Measurements from ENCODE around the gene SLC12A8. TPM values are rescaled to one million over a fixed set of nuclear protein-coding genes. Genes with fewer than 3 reads are reported as not detected.

Gene SLC12A8
- total and polyA plus RNA-seq, 5 donors = 0.52 to 1.7 (median 1.1) TPM

GRCh38 chr3:125165189-125165947 lies 47.2 kb downstream of the SLC12A8 start:
- peak in 2 of 3 donors; percentile 81 for DNase-seq

DNA sequence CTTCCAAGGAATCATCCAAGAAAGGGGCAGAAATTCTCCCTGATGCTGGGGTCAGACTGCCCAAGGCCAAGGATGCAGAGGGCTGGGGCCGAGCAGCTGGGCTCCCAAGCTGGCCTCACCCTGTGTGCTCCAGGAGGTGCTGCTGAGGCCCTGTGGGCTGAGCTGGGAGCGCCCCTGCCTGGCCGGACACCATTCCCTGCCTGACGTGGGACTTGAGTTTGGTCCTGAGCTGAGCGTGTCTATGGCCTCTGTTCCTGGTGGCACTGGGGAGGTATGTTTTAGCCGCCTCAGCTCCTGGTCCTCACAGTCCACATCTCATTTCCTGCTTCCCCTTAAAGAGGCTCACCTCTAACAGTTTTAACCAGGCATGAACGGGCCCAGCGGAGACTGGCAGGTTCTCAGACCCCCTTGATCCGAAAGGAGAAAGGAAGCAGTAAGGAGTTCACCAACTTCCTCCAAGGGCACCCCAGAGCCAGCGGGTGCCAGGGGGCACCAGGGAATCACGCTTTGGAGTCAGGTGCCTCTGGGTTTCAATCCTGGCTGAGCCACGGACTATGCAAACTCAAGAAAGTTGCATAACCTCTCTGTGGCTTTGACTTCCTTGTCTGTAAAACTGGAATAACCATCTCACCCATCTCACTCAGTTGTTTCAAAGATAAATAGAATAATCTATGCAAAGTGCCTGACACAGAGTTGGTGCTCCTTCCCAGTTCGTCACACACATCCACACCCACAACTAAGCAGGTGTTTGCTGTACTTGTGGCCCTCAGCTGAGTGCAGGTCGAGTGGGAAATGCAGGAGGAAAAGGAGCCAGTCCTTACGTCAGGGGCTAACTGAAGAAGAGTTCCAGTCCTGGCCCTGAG lies 48.6 kb downstream of the SLC12A8 start:
- H3K27me3 ChIP-seq (ENCODE audit: control insufficient read depth, insufficient read depth) = no peaks in the 10 kb centered on the region
- H3K4me3 ChIP-seq (ENCODE audit: low read length) = no peak overlapping the region
- peak in 1 of 3 donors; percentile 71 for DNase-seq
- intact Hi-C loops (cut with DNase I) = loop anchor here in 3 of 4 donors (5.0 to 10.0 kb wide), 3 partner anchors 112 to 239 kb away; no protein-coding TSS in a partner anchor
- ATAC-seq = peak; percentile 48 to 56
- H3K27ac ChIP-seq (ENCODE audit: low read length) = no peak overlapping the region
- no peaks in the 10 kb centered on the region for H3K9me3 ChIP-seq (ENCODE audit: control insufficient read depth, low read length)
- WGBS = 60% methylated on average over 15 of the region's 15 CpGs
- peaks cover 6% of the 10 kb centered on the region for H3K4me1 ChIP-seq (ENCODE audit: control insufficient read depth, insufficient read depth, low read length)

More at GRCh38 chr3:125165189-125165947, 47.2 kb downstream of the SLC12A8 start:
- Histone ChIP-seq H3K9me3 (ENCODE audit: control insufficient read depth, low read length) (no peaks in the 10 kb centered on the region), H3K4me3 (ENCODE audit: low read length) (no peak overlapping the region), H3K4me1 (ENCODE audit: control insufficient read depth, insufficient read depth, low read length) (peaks cover 6% of the 10 kb centered on the region), H3K27me3 (ENCODE audit: control insufficient read depth, insufficient read depth) (no peaks in the 10 kb centered on the region), H3K27ac (ENCODE audit: low read length) (no peak overlapping the region)
- peak; percentile 79 to 83 for ATAC-seq
- WGBS = 69% methylated on average over 17 of the region's 17 CpGs
- intact Hi-C loops (cut with DNase I) = loop anchor here (5.0 to 10.0 kb wide), 5 partner anchors 168 to 241 kb away; no protein-coding TSS in a partner anchor

DNA sequence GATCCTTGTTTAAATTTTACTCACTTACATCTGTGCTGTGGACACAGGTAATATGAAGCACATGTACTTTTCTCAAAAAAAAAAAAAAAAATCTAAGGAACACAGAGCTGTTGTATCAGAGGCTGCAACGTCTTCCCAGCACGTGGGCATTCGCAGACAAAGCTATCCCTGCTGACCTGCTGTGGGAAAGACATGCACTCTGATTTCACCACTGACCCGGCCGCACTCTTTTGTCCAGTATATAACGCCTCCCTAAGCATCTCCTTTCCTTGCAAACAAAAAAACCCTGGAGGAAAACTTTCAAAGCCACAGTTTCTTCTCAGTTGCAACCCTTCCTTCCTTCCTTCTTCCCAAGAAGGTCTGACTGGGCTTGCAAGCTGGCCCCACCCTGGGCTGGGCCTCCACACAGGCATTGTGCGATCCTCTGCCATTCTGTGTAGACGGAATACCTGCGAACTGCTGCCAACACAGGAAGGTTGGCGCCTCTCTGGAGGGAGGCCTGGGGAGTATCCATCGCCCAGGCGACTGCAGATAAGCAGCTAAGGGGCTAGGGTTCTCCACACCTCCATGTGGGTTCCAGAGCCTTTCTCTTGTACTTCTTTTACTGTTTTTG lies 50.8 kb downstream of the SLC12A8 start:
- ATAC-seq = peak; percentile 61 to 89
- 61% methylated on average over 12 of the region's 12 CpGs for WGBS

GRCh38 chr3:125160606-125161371 lies 51.8 kb downstream of the SLC12A8 start:
- WGBS = 70% methylated on average over 9 of the region's 9 CpGs

More for the DNA sequence above, 50.8 kb downstream of the SLC12A8 start:
- Histone ChIP-seq H3K9me3 (ENCODE audit: control insufficient read depth, low read length) (no peaks in the 10 kb centered on the region), H3K4me1 (ENCODE audit: control insufficient read depth, insufficient read depth, low read length) (peaks cover 6% of the 10 kb centered on the region), H3K27ac (ENCODE audit: low read length) (no peak overlapping the region), H3K27me3 (ENCODE audit: control insufficient read depth, insufficient read depth) (no peaks in the 10 kb centered on the region), H3K4me3 (ENCODE audit: low read length) (no peak overlapping the region)
- peak; percentile 74 to 77 (median 74) for DNase-seq
- intact Hi-C loops (cut with DNase I) = loop anchor here in 3 of 4 donors (5.0 to 10.0 kb wide), 3 partner anchors 109 to 237 kb away; no protein-coding TSS in a partner anchor

GRCh38 chr3:125157183-125157582 lies 55.4 kb downstream of the SLC12A8 start:
- no peaks in the 10 kb centered on the region for H3K27me3 ChIP-seq (ENCODE audit: control insufficient read depth, insufficient read depth)
- no peak overlapping the region for H3K27ac ChIP-seq (ENCODE audit: low read length)
- peaks cover 6% of the 10 kb centered on the region for H3K4me1 ChIP-seq (ENCODE audit: control insufficient read depth, insufficient read depth, low read length)
- intact Hi-C loops (cut with DNase I) = no loop called here
- H3K4me3 ChIP-seq (ENCODE audit: low read length) = no peak overlapping the region
- ATAC-seq (no peak), DNase-seq (no peak)
- H3K9me3 ChIP-seq (ENCODE audit: control insufficient read depth, low read length) = no peaks in the 10 kb centered on the region
- 75% methylated on average over 3 of the region's 3 CpGs for WGBS

More at GRCh38 chr3:125160606-125161371, 51.8 kb downstream of the SLC12A8 start:
- intact Hi-C loops (cut with DNase I) = loop anchor here in 3 of 4 donors (5.0 to 10.0 kb wide), 3 partner anchors 108 to 236 kb away; no protein-coding TSS in a partner anchor
- ATAC-seq (peak in 1 of 2 donors; percentile 53), DNase-seq (no peak)
- Histone ChIP-seq H3K27me3 (ENCODE audit: control insufficient read depth, insufficient read depth) (no peaks in the 10 kb centered on the region), H3K9me3 (ENCODE audit: control insufficient read depth, low read length) (no peaks in the 10 kb centered on the region), H3K4me3 (ENCODE audit: low read length) (no peak overlapping the region), H3K27ac (ENCODE audit: low read length) (no peak overlapping the region), H3K4me1 (ENCODE audit: control insufficient read depth, insufficient read depth, low read length) (peaks cover 6% of the 10 kb centered on the region)

GRCh38 chr3:125156456-125156855 lies 56.1 kb downstream of the SLC12A8 start:
- Histone ChIP-seq H3K27me3 (ENCODE audit: control insufficient read depth, insufficient read depth) (no peaks in the 10 kb centered on the region), H3K4me1 (ENCODE audit: control insufficient read depth, insufficient read depth, low read length) (peaks cover 4% of the 10 kb centered on the region), H3K27ac (ENCODE audit: low read length) (no peak overlapping the region), H3K9me3 (ENCODE audit: control insufficient read depth, low read length) (no peaks in the 10 kb centered on the region), H3K4me3 (ENCODE audit: low read length) (no peak overlapping the region)
- 84% methylated on average over 7 of the region's 7 CpGs for WGBS
- DNase-seq (no peak), ATAC-seq (no peak)
- intact Hi-C loops (cut with DNase I) = no loop called here

DNA sequence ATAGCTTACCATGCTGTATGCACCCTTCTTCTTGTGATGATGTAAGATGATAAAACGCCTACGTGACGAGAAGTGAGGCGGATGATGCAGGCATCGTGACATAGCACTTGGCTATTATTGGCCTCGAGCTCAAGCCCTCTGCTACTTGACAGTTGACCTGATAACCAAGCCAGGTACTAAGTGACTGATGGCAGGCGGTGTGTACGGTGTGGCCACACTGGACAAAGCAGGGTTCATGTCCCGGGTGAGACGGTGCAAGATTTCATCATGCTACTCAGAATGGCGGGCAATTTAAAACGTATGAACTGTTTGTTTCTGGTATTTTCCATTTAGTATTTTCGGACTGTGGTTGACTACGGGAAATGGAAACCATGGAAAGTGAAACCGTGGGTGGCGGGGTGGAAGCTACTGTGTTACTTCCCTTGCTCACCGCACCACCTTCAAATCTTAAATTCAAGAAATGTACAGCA lies 57.7 kb downstream of the SLC12A8 start:
- ATAC-seq = no peak
- Histone ChIP-seq H3K27ac (ENCODE audit: low read length) (no peak overlapping the region), H3K27me3 (ENCODE audit: control insufficient read depth, insufficient read depth) (no peaks in the 10 kb centered on the region), H3K4me3 (ENCODE audit: low read length) (no peak overlapping the region), H3K9me3 (ENCODE audit: control insufficient read depth, low read length) (no peaks in the 10 kb centered on the region), H3K4me1 (ENCODE audit: control insufficient read depth, insufficient read depth, low read length) (peaks cover 5% of the 10 kb centered on the region)
- no peak for DNase-seq
- intact Hi-C loops (cut with DNase I) = no loop called here
- 82% methylated on average over 17 of the region's 17 CpGs for WGBS

DNA sequence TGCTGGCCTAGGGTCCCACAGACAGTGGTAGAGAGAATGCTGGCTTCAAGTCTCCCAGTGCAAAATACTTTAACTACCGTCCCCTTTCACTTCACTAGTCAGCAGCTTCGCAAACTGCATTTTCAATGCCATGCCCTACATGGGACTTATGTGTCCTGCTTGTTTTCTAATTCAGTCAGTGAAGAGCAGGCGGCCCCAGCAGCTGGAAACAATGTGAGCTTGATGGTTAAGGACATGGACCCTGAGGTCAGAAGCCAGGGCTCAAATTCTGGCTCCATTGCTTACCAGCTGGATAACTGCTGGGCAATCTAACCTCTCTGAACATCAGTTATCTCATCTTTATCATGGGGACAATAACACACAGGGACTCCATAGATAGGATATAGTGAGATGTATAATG lies 58.4 kb downstream of the SLC12A8 start:
- Histone ChIP-seq H3K4me3 (ENCODE audit: low read length) (no peak overlapping the region), H3K27me3 (ENCODE audit: control insufficient read depth, insufficient read depth) (no peaks in the 10 kb centered on the region), H3K9me3 (ENCODE audit: control insufficient read depth, low read length) (no peaks in the 10 kb centered on the region), H3K27ac (ENCODE audit: low read length) (no peak overlapping the region), H3K4me1 (ENCODE audit: control insufficient read depth, insufficient read depth, low read length) (peaks cover 5% of the 10 kb centered on the region)
- no peak for DNase-seq
- no peak for ATAC-seq
- 91% methylated on average over 3 of the region's 3 CpGs for WGBS
- intact Hi-C loops (cut with DNase I) = no loop called here

DNA sequence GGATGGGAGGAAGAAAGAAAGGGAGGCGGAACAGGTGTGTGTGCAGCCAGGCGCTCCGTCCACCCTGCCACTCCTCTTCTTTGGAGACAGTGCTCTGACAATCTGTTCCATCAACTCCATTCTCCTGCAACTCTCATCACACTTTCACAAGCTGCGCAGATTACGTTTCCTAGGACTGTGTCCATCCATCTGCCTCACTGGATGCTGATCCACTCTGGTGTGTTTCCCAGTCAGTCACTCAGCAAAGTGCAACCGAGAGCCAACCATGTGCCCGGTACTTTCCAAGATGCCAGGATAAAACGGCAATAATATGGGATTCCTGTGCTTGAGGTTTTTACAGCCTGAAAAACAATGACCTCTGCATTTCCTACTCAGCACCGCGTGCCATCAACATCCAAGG lies 59.6 kb downstream of the SLC12A8 start:
- H3K4me3 ChIP-seq (ENCODE audit: low read length) = no peak overlapping the region
- ATAC-seq (no peak), DNase-seq (no peak)
- no peak overlapping the region for H3K27ac ChIP-seq (ENCODE audit: low read length)
- WGBS = 86% methylated on average over 10 of the region's 10 CpGs
- intact Hi-C loops (cut with DNase I) = no loop called here
- no peaks in the 10 kb centered on the region for H3K27me3 ChIP-seq (ENCODE audit: control insufficient read depth, insufficient read depth)
- H3K4me1 ChIP-seq (ENCODE audit: control insufficient read depth, insufficient read depth, low read length) = peaks cover 11% of the 10 kb centered on the region
- no peaks in the 10 kb centered on the region for H3K9me3 ChIP-seq (ENCODE audit: control insufficient read depth, low read length)

DNA sequence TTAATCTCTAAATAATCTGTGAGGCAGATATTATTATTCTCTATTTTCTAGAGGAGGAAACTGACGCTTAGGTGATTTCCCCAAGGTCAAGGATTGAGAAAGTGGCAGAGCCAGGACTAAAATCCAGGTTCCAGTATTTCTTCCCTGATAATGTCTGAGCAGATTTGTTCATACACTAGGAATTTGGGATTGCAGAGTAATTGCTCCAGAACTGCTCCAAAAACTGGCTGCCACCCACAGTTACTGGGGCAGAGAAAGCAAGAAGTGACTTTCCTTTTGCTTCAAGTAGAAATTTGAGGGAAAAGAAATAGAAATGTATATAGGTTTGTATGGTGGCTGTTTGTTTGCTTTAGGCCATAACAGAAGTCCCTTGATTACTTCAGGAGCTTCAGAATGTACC lies 60.6 kb downstream of the SLC12A8 start:
- Histone ChIP-seq H3K9me3 (ENCODE audit: control insufficient read depth, low read length) (no peaks in the 10 kb centered on the region), H3K27ac (ENCODE audit: low read length) (no peak overlapping the region), H3K4me3 (ENCODE audit: low read length) (no peak overlapping the region), H3K4me1 (ENCODE audit: control insufficient read depth, insufficient read depth, low read length) (peaks cover 15% of the 10 kb centered on the region), H3K27me3 (ENCODE audit: control insufficient read depth, insufficient read depth) (no peaks in the 10 kb centered on the region)
- intact Hi-C loops (cut with DNase I) = no loop called here
- ATAC-seq (no peak), DNase-seq (no peak)
- 46% methylated on average over 1 of the region's 1 CpG for WGBS

Measured in right cardiac atrium (tissue), 5 donors.